NB4 (cell line): ENCODE data around the gene ZIM2.

Experiments
- CTCF ChIP-seq: IDR thresholded peaks from one replicate; pipeline ENCODE4 v1.5.1; 2012; ENCODE audit warnings: low read depth, low read length
- POLR2A ChIP-seq: IDR thresholded peaks from 2 replicates; pipeline ENCODE4 v1.6.1; 2011; ENCODE audit warnings: mild to moderate bottlenecking; ENCODE audit not compliant: insufficient read length; ENCODE audit errors: extremely low read depth

- TF ChIP-seq CTCF (no peak), POLR2A (no peak)
These were observed 29.0 kb downstream of the ZIM2 start for GRCh38 chr19:56811480-56811879.
